Measurements from ENCODE around the gene WNK1. TPM values are rescaled to one million over a fixed set of nuclear protein-coding genes. Genes with fewer than 3 reads are reported as not detected.
"Not testable (repeated sequence)": the region's sequence is repeated elsewhere in the genome, so short reads cannot be mapped to it uniquely, and the experiment has no call there.

WNK1 gene
- polyA plus RNA-seq, 2 of the 4 experiments (the other 2 are of a cell fraction) = 88.4 to 98.0 TPM

GRCh38 chr12:926641-927040 lies 174.3 kb downstream of the WNK1 start:
- no peak overlapping the region for H3K27ac ChIP-seq
- H3K4me1 ChIP-seq = no peaks in the 10 kb centered on the region
- FAIRE-seq (no peak), ATAC-seq (no peak), DNase-seq (ENCODE audit: low read depth in 1 of 2, low spot score in 1 of 2) (no peak)
- no peak overlapping the region for H3K4me3 ChIP-seq
- no peak overlapping the region for H3K4me2 ChIP-seq
- WGBS (ENCODE audit: missing lambda C conversion rate) = 85% methylated on average over 12 of the region's 12 CpGs
- H3K9me3 ChIP-seq = no peaks in the 10 kb centered on the region
- CTCF ChIA-PET = interaction anchor here (1.1 to 1.5 kb wide), 2 partner anchors 176 to 357 kb away, joined by 3 read pairs; no protein-coding TSS in a partner anchor
- POLR2A ChIA-PET = no interaction called here
- TF ChIP-seq RFX5 (IDR thresholded peaks at IDR 0.05) = no peak
- no peak for TF ChIP-seq HDAC2 (IDR thresholded peaks at IDR 0.05)
- TF ChIP-seq CBX2 (IDR thresholded peaks at IDR 0.05; ENCODE audit: borderline replicate concordance, low read depth) = no peak

GRCh38 chr12:931060-931459 lies 178.7 kb downstream of the WNK1 start:
- FAIRE-seq = no peak
- H3K9me3 ChIP-seq = no peaks in the 10 kb centered on the region
- H3K4me2 ChIP-seq = no peak overlapping the region
- no peaks in the 10 kb centered on the region for H3K4me1 ChIP-seq
- no peak overlapping the region for H3K4me3 ChIP-seq
- no peak for TF ChIP-seq NPAS2 (CRISPR knock-in tag; IDR thresholded peaks at IDR 0.05; ENCODE audit: borderline replicate concordance)
- no peak for TF ChIP-seq ESRRA (IDR thresholded peaks at IDR 0.05; ENCODE audit: borderline replicate concordance, low read length)
- no peak for TF ChIP-seq ZNF302 (CRISPR knock-in tag; IDR thresholded peaks at IDR 0.05)
- no peak for TF ChIP-seq RCOR1 (IDR thresholded peaks at IDR 0.05; ENCODE audit: low read depth, low read length)
- TF ChIP-seq ZC3H11A (IDR thresholded peaks at IDR 0.05) = no peak
- TF ChIP-seq MAFK (IDR thresholded peaks at IDR 0.05; ENCODE audit: partially characterized antibody) = no peak
- no peak for TF ChIP-seq HOXB5 (CRISPR knock-in tag; IDR thresholded peaks at IDR 0.05)
- no peak for TF ChIP-seq NR3C1 (IDR thresholded peaks at IDR 0.05)
- TF ChIP-seq MYC (IDR thresholded peaks at IDR 0.05; ENCODE audit: borderline replicate concordance, low read length) = no peak
- TF ChIP-seq FOSL2 (IDR thresholded peaks at IDR 0.05) = no peak
- no peak for TF ChIP-seq FOSL2 (CRISPR knock-in tag; IDR thresholded peaks at IDR 0.05)
- TF ChIP-seq REST (IDR thresholded peaks at IDR 0.05) = no peak
- no peak for TF ChIP-seq NFE2L2 (conservative IDR thresholded peaks at IDR 0.05; ENCODE audit: low read length)
- no peak for TF ChIP-seq PHF8 (IDR thresholded peaks at IDR 0.05; ENCODE audit: borderline replicate concordance, low read depth)
- TF ChIP-seq CHD4 (IDR thresholded peaks at IDR 0.05; ENCODE audit: borderline replicate concordance) = no peak
- no peak for TF ChIP-seq EHMT2 (IDR thresholded peaks at IDR 0.05; ENCODE audit: low read depth)
- no peak for TF ChIP-seq CEBPB (IDR thresholded peaks at IDR 0.05)
- no peak for TF ChIP-seq POLR2AphosphoS2 (conservative IDR thresholded peaks at IDR 0.05; ENCODE audit: low read length)
- WGBS (ENCODE audit: missing lambda C conversion rate) = 93% methylated on average over 5 of the region's 5 CpGs
- no peak for ATAC-seq
- CTCF ChIA-PET = no interaction called here
- POLR2A ChIA-PET = no interaction called here
- no peak overlapping the region for H3K27ac ChIP-seq
- DNase-seq (ENCODE audit: low read depth in 1 of 2, low spot score in 1 of 2) = no peak

DNA sequence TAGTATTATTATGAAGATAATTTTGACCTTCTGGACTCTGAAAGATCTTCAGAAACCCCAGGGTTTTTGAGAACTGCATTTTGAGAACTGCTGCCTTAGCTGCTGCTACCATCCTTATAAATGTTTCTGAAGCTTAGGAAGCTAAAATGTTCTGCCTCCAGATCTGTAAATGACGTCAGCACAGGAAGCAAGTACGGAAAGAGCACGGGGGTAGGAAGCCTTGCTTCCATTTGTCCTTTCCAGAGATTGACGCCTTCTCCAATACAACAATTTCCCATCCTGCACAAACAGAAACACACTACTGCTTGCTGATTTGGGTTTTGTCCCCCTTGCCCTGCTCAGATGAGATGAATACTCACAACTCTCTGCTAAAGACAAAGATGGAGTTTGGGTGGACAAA lies 179.2 kb downstream of the WNK1 start:
- H3K4me2 ChIP-seq = no peak overlapping the region
- no peaks in the 10 kb centered on the region for H3K9me3 ChIP-seq
- FAIRE-seq = no peak
- no peaks in the 10 kb centered on the region for H3K4me1 ChIP-seq
- POLR2A ChIA-PET = no interaction called here
- DNase-seq (ENCODE audit: low read depth in 1 of 2, low spot score in 1 of 2) = no peak
- H3K27ac ChIP-seq = no peak overlapping the region
- H3K4me3 ChIP-seq = no peak overlapping the region
- WGBS (ENCODE audit: missing lambda C conversion rate) = 87% methylated on average over 4 of the region's 4 CpGs
- TF ChIP-seq NPAS2 (CRISPR knock-in tag; IDR thresholded peaks at IDR 0.05; ENCODE audit: borderline replicate concordance) (no peak), POLR2AphosphoS2 (conservative IDR thresholded peaks at IDR 0.05; ENCODE audit: low read length) (no peak), ZSCAN20 (CRISPR knock-in tag; IDR thresholded peaks at IDR 0.05) (no peak), CEBPB (IDR thresholded peaks at IDR 0.05) (no peak), ELK1 (IDR thresholded peaks at IDR 0.05; ENCODE audit: low read depth, low read length) (no peak), CHD4 (IDR thresholded peaks at IDR 0.05; ENCODE audit: borderline replicate concordance) (no peak), RNF2 (IDR thresholded peaks at IDR 0.05; ENCODE audit: borderline replicate concordance, low read depth) (no peak), RARB (CRISPR knock-in tag; IDR thresholded peaks at IDR 0.05) (no peak), PHF8 (IDR thresholded peaks at IDR 0.05; ENCODE audit: borderline replicate concordance, low read depth) (no peak)
- TF ChIP-seq, protein P1, sequence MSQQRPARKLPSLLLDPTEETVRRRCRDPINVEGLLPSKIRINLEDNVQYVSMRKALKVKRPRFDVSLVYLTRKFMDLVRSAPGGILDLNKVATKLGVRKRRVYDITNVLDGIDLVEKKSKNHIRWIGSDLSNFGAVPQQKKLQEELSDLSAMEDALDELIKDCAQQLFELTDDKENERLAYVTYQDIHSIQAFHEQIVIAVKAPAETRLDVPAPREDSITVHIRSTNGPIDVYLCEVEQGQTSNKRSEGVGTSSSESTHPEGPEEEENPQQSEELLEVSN (IDR thresholded peaks at IDR 0.05; ENCODE audit: borderline replicate concordance, low read depth) = no peak
- CTCF ChIA-PET = no interaction called here
- ATAC-seq = no peak

DNA sequence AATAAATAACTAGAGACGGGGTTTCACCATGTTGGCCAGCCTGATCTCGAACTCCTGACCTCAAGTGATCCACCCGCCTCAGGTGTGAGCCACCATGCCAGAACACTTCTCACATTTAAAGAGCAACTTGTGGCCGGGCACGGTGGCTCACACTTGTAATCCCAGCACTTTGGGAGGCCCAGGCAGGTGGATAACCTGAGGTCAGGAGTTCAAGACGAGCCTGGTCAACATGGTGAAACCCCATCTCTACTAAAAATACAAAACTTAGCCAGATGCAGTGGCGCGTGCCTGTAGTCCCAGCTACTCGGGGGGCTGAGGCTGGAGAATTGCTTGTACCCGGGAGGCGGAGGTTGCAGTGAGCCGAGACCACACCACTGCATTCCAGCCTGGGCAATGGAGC lies 183.5 kb downstream of the WNK1 start:
- not testable (repeated sequence) for DNase-seq (ENCODE audit: low read depth in 1 of 2, low spot score in 1 of 2); H3K27ac ChIP-seq; H3K4me1 ChIP-seq; H3K9me3 ChIP-seq; H3K4me2 ChIP-seq; H3K4me3 ChIP-seq; FAIRE-seq; ATAC-seq
- ChIA-PET CTCF (interaction anchor here (0.7 to 1.7 kb wide), 2 partner anchors 16 to 42 kb away, joined by 3 to 5 read pairs; no protein-coding TSS in a partner anchor), POLR2A (interaction anchor here (0.6 kb wide), 1 partner anchor 11 kb away, joined by 5 read pairs; no protein-coding TSS in a partner anchor)
- WGBS (ENCODE audit: missing lambda C conversion rate) = 85% methylated on average over 12 of the region's 12 CpGs

Data from A549 (cell line).